Measurements from ENCODE around the gene EPHA3. TPM values are rescaled to one million over a fixed set of nuclear protein-coding genes. Genes with fewer than 3 reads are reported as not detected.
"Not testable (repeated sequence)": the region's sequence is repeated elsewhere in the genome, so short reads cannot be mapped to it uniquely, and the experiment has no call there.

EPHA3 gene
- total RNA-seq, 2 experiments from 2014 or later: 0.12 to 0.20 TPM

GRCh38 chr3:89314454-89315098 is 207.2 kb downstream of the EPHA3 start:
- Mint-ChIP-seq H3K4me3 (no peak overlapping the region), H3K36me3 (no peaks in the 10 kb centered on the region), H3K27me3 (no peaks in the 10 kb centered on the region), H3K9me3 (peaks cover 3% of the 10 kb centered on the region), H3K27ac (no peak overlapping the region), H3K4me1 (no peaks in the 10 kb centered on the region)
- no peak for DNase-seq

GRCh38 chr3:89315750-89316470 is 208.5 kb downstream of the EPHA3 start:
- no peak for DNase-seq
- Mint-ChIP-seq H3K36me3 (no peaks in the 10 kb centered on the region), H3K9me3 (peaks cover 4% of the 10 kb centered on the region), H3K4me3 (no peak overlapping the region), H3K4me1 (no peaks in the 10 kb centered on the region), H3K27me3 (no peaks in the 10 kb centered on the region), H3K27ac (no peak overlapping the region)

GRCh38 chr3:89320186-89320585 is 212.8 kb downstream of the EPHA3 start:
- no peak for DNase-seq
- H3K9me3 Mint-ChIP-seq: peaks cover 1% of the 10 kb centered on the region
- H3K4me3 Mint-ChIP-seq: no peak overlapping the region
- no peak overlapping the region for H3K27ac Mint-ChIP-seq
- H3K4me1 Mint-ChIP-seq: no peaks in the 10 kb centered on the region
- H3K27me3 Mint-ChIP-seq: no peaks in the 10 kb centered on the region
- H3K36me3 Mint-ChIP-seq: no peaks in the 10 kb centered on the region

- Mint-ChIP-seq H3K27me3 (no peaks in the 10 kb centered on the region), H3K36me3 (no peaks in the 10 kb centered on the region), H3K9me3 (peaks cover 3% of the 10 kb centered on the region), H3K4me1 (no peaks in the 10 kb centered on the region), H3K27ac (no peak overlapping the region), H3K4me3 (no peak overlapping the region)
- no peak for DNase-seq
Observed at GRCh38 chr3:89326997-89327396, 219.6 kb downstream of the EPHA3 start.

GRCh38 chr3:89332386-89332785 is 225.0 kb downstream of the EPHA3 start:
- Mint-ChIP-seq H3K27me3 (no peaks in the 10 kb centered on the region), H3K36me3 (no peaks in the 10 kb centered on the region), H3K4me3 (no peak overlapping the region), H3K4me1 (no peaks in the 10 kb centered on the region), H3K9me3 (peaks cover 3% of the 10 kb centered on the region), H3K27ac (no peak overlapping the region)
- no peak for DNase-seq

GRCh38 chr3:89332793-89333192 is 225.4 kb downstream of the EPHA3 start:
- Mint-ChIP-seq H3K36me3 (no peaks in the 10 kb centered on the region), H3K4me3 (no peak overlapping the region), H3K4me1 (no peaks in the 10 kb centered on the region), H3K27me3 (no peaks in the 10 kb centered on the region), H3K27ac (no peak overlapping the region), H3K9me3 (peaks cover 2% of the 10 kb centered on the region)
- DNase-seq: no peak

GRCh38 chr3:89335693-89336092 is 228.3 kb downstream of the EPHA3 start:
- Mint-ChIP-seq H3K36me3 (no peaks in the 10 kb centered on the region), H3K4me1 (no peaks in the 10 kb centered on the region), H3K9me3 (peaks cover 2% of the 10 kb centered on the region), H3K27me3 (no peaks in the 10 kb centered on the region), H3K27ac (no peak overlapping the region), H3K4me3 (no peak overlapping the region)
- no peak for DNase-seq

GRCh38 chr3:89340408-89340807 is 233.0 kb downstream of the EPHA3 start:
- H3K36me3 Mint-ChIP-seq: no peaks in the 10 kb centered on the region
- no peaks in the 10 kb centered on the region for H3K4me1 Mint-ChIP-seq
- H3K4me3 Mint-ChIP-seq: no peak overlapping the region
- H3K27ac Mint-ChIP-seq: no peak overlapping the region
- no peak for DNase-seq
- H3K27me3 Mint-ChIP-seq: no peaks in the 10 kb centered on the region
- H3K9me3 Mint-ChIP-seq: peaks cover 2% of the 10 kb centered on the region

GRCh38 chr3:89344076-89344475 is 236.7 kb downstream of the EPHA3 start:
- Mint-ChIP-seq H3K27me3 (no peaks in the 10 kb centered on the region), H3K4me3 (no peak overlapping the region), H3K9me3 (no peaks in the 10 kb centered on the region), H3K27ac (no peak overlapping the region), H3K36me3 (no peaks in the 10 kb centered on the region), H3K4me1 (no peaks in the 10 kb centered on the region)
- DNase-seq: no peak

GRCh38 chr3:89350935-89351334 is 243.5 kb downstream of the EPHA3 start:
- DNase-seq, H3K9me3 Mint-ChIP-seq, H3K4me3 Mint-ChIP-seq, H3K27ac Mint-ChIP-seq, H3K27me3 Mint-ChIP-seq, H3K36me3 Mint-ChIP-seq, H3K4me1 Mint-ChIP-seq: not testable (repeated sequence)

GRCh38 chr3:89353465-89353864 is 246.0 kb downstream of the EPHA3 start:
- no peaks in the 10 kb centered on the region for H3K36me3 Mint-ChIP-seq
- DNase-seq: no peak
- no peak overlapping the region for H3K27ac Mint-ChIP-seq
- no peaks in the 10 kb centered on the region for H3K27me3 Mint-ChIP-seq
- no peaks in the 10 kb centered on the region for H3K4me1 Mint-ChIP-seq
- H3K4me3 Mint-ChIP-seq: no peak overlapping the region
- peaks cover 4% of the 10 kb centered on the region for H3K9me3 Mint-ChIP-seq

- Mint-ChIP-seq H3K36me3 (no peaks in the 10 kb centered on the region), H3K4me1 (no peaks in the 10 kb centered on the region), H3K27ac (no peak overlapping the region), H3K9me3 (peaks cover 3% of the 10 kb centered on the region), H3K4me3 (no peak overlapping the region), H3K27me3 (no peaks in the 10 kb centered on the region)
- DNase-seq: no peak
Observed at GRCh38 chr3:89358281-89358680, 250.9 kb downstream of the EPHA3 start.

- no peaks in the 10 kb centered on the region for H3K27me3 Mint-ChIP-seq
- peaks cover 3% of the 10 kb centered on the region for H3K9me3 Mint-ChIP-seq
- no peak for DNase-seq
- no peak overlapping the region for H3K27ac Mint-ChIP-seq
- H3K36me3 Mint-ChIP-seq: no peaks in the 10 kb centered on the region
- H3K4me1 Mint-ChIP-seq: no peaks in the 10 kb centered on the region
- no peak overlapping the region for H3K4me3 Mint-ChIP-seq
Observed at GRCh38 chr3:89360156-89360555, 252.7 kb downstream of the EPHA3 start.

GRCh38 chr3:89362496-89362895 is 255.1 kb downstream of the EPHA3 start:
- H3K4me3 Mint-ChIP-seq: no peak overlapping the region
- H3K36me3 Mint-ChIP-seq: no peaks in the 10 kb centered on the region
- H3K4me1 Mint-ChIP-seq: no peaks in the 10 kb centered on the region
- H3K9me3 Mint-ChIP-seq: no peaks in the 10 kb centered on the region
- DNase-seq: no peak
- no peak overlapping the region for H3K27ac Mint-ChIP-seq
- no peaks in the 10 kb centered on the region for H3K27me3 Mint-ChIP-seq

- H3K27ac Mint-ChIP-seq: no peak overlapping the region
- no peak overlapping the region for H3K4me3 Mint-ChIP-seq
- no peak for DNase-seq
- H3K36me3 Mint-ChIP-seq: no peaks in the 10 kb centered on the region
- no peaks in the 10 kb centered on the region for H3K9me3 Mint-ChIP-seq
- no peaks in the 10 kb centered on the region for H3K27me3 Mint-ChIP-seq
- no peaks in the 10 kb centered on the region for H3K4me1 Mint-ChIP-seq
Observed at GRCh38 chr3:89363171-89363570, 255.8 kb downstream of the EPHA3 start.

- Mint-ChIP-seq H3K9me3 (peaks cover 4% of the 10 kb centered on the region), H3K36me3 (no peaks in the 10 kb centered on the region), H3K27ac (no peak overlapping the region), H3K4me1 (no peaks in the 10 kb centered on the region), H3K27me3 (no peaks in the 10 kb centered on the region), H3K4me3 (no peak overlapping the region)
- no peak for DNase-seq
Observed at GRCh38 chr3:89364314-89364713, 256.9 kb downstream of the EPHA3 start.

Data from activated naive CD8-positive, alpha-beta T cell treated with anti-CD3 and anti-CD28 coated beads for 36 hours (primary cell).